Measurements from ENCODE around the gene SPTBN2. TPM values are rescaled to one million over a fixed set of nuclear protein-coding genes. Genes with fewer than 3 reads are reported as not detected.

Gene SPTBN2
- total and polyA plus RNA-seq, 2 of the 8 experiments (the other 6 are each of a cell fraction or from before 2014, with no cell fraction given): 19.1 to 69.0 TPM

GRCh38 chr11:66686100-66686785 lies 42.8 kb downstream of the SPTBN2 start (continued):
- no peak for TF ChIP-seq CHD7 (IDR thresholded peaks at IDR 0.05; ENCODE audit: insufficient replicate concordance, low read length)

Data from H1 (cell line).